Measurements from ENCODE around the gene MFNG.

GRCh38 chr22:37520776-37521191 is 34.6 kb upstream of the MFNG start:
- TF ChIP-seq CTCF (IDR thresholded peaks at IDR 0.05; ENCODE audit: poor library complexity) (no peak), EZH2phosphoT487 (IDR thresholded peaks at IDR 0.05; ENCODE audit: low read depth, severe bottlenecking, unreplicated experiment) (no peak)

Data from hepatocyte (in vitro differentiated cells).